GM12864 (cell line): ENCODE measurements around the gene LPO.

Experiments used
- DNase-seq: peaks from one replicate; pipeline ENCODE4 v3.0.0-alpha.2; 2011; ENCODE audit warnings: low read depth
- H3K4me3 ChIP-seq: 2 replicates; pipeline ENCODE4 v1.5.1; 2011; ENCODE audit warnings: mild to moderate bottlenecking, low read depth, low read length, control low read depth
- CTCF ChIP-seq: IDR thresholded peaks from 2 replicates; pipeline ENCODE4 v1.5.1; 2011; ENCODE audit warnings: low read depth, mild to moderate bottlenecking, moderate library complexity, low read length, control low read depth, inconsistent platforms; ENCODE audit errors: missing control alignments

Gene LPO

GRCh38 chr17:58277107-58277801 is 38.9 kb downstream of the LPO start:
- no peak overlapping the region for H3K4me3 ChIP-seq
- no peak for DNase-seq
- peak; percentile 51 for TF ChIP-seq CTCF

- DNase-seq, result no peak
- no peak for TF ChIP-seq CTCF
- no peak overlapping the region for H3K4me3 ChIP-seq
Measured at GRCh38 chr17:58277802-58278595, 39.6 kb downstream of the LPO start.

GRCh38 chr17:58278661-58279015 is 40.3 kb downstream of the LPO start:
- DNase-seq, result no peak
- no peak overlapping the region for H3K4me3 ChIP-seq
- no peak for TF ChIP-seq CTCF

DNA sequence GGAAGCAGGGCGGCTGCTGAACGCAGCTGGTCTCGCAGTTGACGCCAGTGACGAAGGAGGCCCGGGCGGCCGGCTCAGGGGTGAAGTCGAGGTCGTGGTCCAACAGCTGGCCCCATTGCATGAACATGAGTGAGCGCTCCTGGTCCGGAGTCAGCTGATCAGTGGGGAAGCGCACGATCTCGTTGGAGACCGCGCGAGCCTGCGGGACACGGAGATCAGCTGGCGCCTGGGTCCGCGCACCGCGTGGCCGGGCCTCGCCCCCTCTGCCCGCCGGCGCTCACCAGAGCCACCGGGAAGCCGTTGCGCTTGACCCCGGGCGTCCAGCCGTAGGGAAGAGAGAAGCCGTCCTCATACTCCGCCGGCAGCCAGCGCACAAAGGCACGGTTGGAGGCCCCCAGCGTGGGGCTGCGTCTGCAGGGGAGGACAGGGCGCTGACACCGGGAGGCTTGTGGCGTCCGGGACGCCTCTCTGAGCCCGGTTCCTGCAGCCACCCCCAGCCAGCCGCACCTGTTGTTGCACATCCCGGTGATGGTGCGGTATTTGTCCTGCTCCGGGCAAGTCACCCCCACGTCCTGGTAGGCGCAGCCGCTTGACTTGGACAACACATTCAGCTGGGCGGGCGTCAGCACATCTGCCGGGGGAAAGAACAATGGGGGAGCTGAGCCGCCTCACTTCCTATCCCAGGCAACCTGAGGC is 40.8 kb downstream of the LPO start:
- no peak for TF ChIP-seq CTCF
- no peak overlapping the region for H3K4me3 ChIP-seq
- no peak for DNase-seq

- no peak for DNase-seq
- no peak overlapping the region for H3K4me3 ChIP-seq
- no peak for TF ChIP-seq CTCF
Measured at GRCh38 chr17:58279736-58280479, 41.5 kb downstream of the LPO start.

DNA sequence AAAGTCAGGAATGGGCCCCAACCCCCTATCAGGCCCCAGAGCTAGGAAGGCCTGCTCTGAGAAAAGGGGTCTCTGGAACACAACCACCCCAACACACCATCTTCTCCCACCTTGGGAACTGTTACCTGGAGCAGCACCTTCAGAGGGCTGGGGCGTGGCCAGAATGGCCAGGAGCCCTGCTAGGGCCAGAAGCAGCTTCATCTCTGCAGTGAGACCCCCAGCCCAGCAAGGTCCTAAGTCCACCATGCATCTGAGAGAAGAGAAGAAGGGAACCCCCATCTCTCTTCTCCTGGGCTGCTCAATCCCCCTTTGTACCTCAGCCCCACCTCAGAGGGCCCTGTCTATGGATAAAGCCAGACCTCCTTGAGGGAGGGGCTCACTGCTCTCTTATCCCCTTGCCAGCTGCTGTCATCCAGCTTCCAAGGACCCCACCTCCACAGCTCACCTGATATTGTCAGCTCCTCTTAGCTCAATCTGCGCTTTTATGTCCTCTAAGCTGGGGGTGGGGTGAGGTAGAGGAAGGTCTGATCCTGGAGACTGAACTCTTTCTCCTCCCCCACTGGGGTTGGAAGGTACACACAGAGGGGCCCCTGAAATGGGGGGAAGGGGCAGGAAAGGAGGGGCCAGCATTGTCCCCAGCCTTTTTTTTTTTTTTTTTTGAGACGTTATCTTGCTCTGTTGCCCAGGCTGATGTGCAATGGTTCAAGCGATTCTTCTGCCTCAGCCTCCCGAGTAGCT is 42.3 kb downstream of the LPO start, which contains the start of gene MPO:
Gene MPO (minus strand): TSS at position 456 of the 738 bp plus-strand sequence. CDS start 177 bp downstream, at position 279.
- no peak for TF ChIP-seq CTCF
- no peak for DNase-seq

More for the DNA sequence above, 42.3 kb downstream of the LPO start, which contains the start of gene MPO:
- no peak within 1 kb of the TSS for H3K4me3 ChIP-seq
